GM12878 (cell line): Measurements from ENCODE around the gene GPR18. TPM values are rescaled to one million over a fixed set of nuclear protein-coding genes. Genes with fewer than 3 reads are reported as not detected.
A peak's percentile ranks its signal among the peaks of the same experiment; 100 is the strongest.

Experiments used
- ATAC-seq: fragments of 200-7000 bp; cut with Tn5 transposase; 3 replicates; pipeline ENCODE4 v1.9.1; 2020; ENCODE audit warnings: mild to moderate bottlenecking, moderate library complexity
- BruUV-seq: library from RNA; stranded (reverse); fragments of 400-500 nt; replicated peaks from 2 replicates; lab custom pipeline; 2021; lab: Mats Ljungman, UMichigan
- CTCF ChIA-PET: fragments of 300-600 bp; sonication (Branson Sonifier 250); formaldehyde crosslinking; extraction: SDS; loops from one replicate; lab custom pipeline; 2021; ENCODE audit warnings: inconsistent platforms; lab: Yijun Ruan, JAX
- POLR2A ChIA-PET: fragments of 350-600 bp; formaldehyde crosslinking; extraction: SDS; loops from one replicate; lab custom pipeline; 2021; ENCODE audit warnings: inconsistent platforms; lab: Charles Lee
- RAD21 ChIA-PET: fragments of 300-600 bp; sonication (Branson Sonifier 250); formaldehyde crosslinking; loops from one replicate; lab custom pipeline; 2023; ENCODE audit warnings: antibody characterized with exemption; ENCODE audit not compliant: unreplicated experiment; lab: Charles Lee
- SMC1A ChIA-PET: fragments of 300-600 bp; sonication (Branson Sonifier 250); formaldehyde crosslinking; loops from one replicate; lab custom pipeline; 2023; ENCODE audit not compliant: unreplicated experiment, uncharacterized antibody; lab: Charles Lee
- DNase-seq: peaks from one replicate; pipeline ENCODE4 v3.0.0-alpha.2; 2011; ENCODE audit warnings: low read depth, low spot score
- FAIRE-seq: peaks from 3 replicates; lab custom pipeline; 2011; peaks lifted over from hg19 to GRCh38; lab: Jason Lieb, UNC
- H2AFZ ChIP-seq: 2 replicates; pipeline ENCODE4 v1.6.0; 2011; ENCODE audit warnings: low read depth, low read length, control low read depth; ENCODE audit not compliant: control insufficient read depth
- H3K27ac ChIP-seq: 2 replicates; pipeline ENCODE4 v1.5.1; 2011; ENCODE audit warnings: control low read depth; ENCODE audit not compliant: control insufficient read depth, insufficient read depth
- H3K27me3 ChIP-seq, 2 experiments: replicated peaks in 1 of 2; 2 replicates each; pipeline versions ENCODE4 v1.6.0 to v1.6.1; 2011; ENCODE audit warnings: low read length in 1 of 2; ENCODE audit not compliant: control insufficient read depth in 2 of 2, insufficient read depth in 2 of 2
- H3K36me3 ChIP-seq, 2 experiments: 2 replicates each; pipeline ENCODE4 v1.5.1; 2011; ENCODE audit warnings: low read length in 1 of 2; ENCODE audit not compliant: control insufficient read depth in 2 of 2, insufficient read depth in 2 of 2
- H3K4me1 ChIP-seq: 2 replicates; pipeline ENCODE4 v1.6.1; 2011; ENCODE audit warnings: mild to moderate bottlenecking, low read length, moderate library complexity, mixed read lengths; ENCODE audit not compliant: control insufficient read depth, insufficient read depth
- H3K4me2 ChIP-seq: 2 replicates; pipeline ENCODE4 v1.6.0; 2011; ENCODE audit warnings: control low read depth; ENCODE audit not compliant: control insufficient read depth, insufficient read depth
- H3K4me3 ChIP-seq: fragments of 200-600 bp; sonication (generic); 2 replicates; pipeline ENCODE4 v1.5.1; 2016
- H3K79me2 ChIP-seq: 2 replicates; pipeline ENCODE4 v1.6.0; 2011; ENCODE audit warnings: low read length; ENCODE audit not compliant: control insufficient read depth, insufficient read depth
- H3K9ac ChIP-seq: 2 replicates; pipeline ENCODE4 v1.8.0; 2011; ENCODE audit warnings: low read length, control low read depth, mixed read lengths; ENCODE audit not compliant: control insufficient read depth, insufficient read depth
- H3K9me3 ChIP-seq: replicated peaks from 3 replicates; pipeline ENCODE4 v1.5.1; 2011; ENCODE audit warnings: mild to moderate bottlenecking, low read length; ENCODE audit not compliant: control insufficient read depth, insufficient read depth
- H4K20me1 ChIP-seq: 2 replicates; pipeline ENCODE4 v1.6.0; 2011; ENCODE audit not compliant: control insufficient read depth, insufficient read depth
- BRCA1 ChIP-seq: IDR thresholded peaks from 2 replicates; pipeline ENCODE4 v1.6.1; 2011; ENCODE audit warnings: low read depth, low read length, improper control_type of control experiment
- PML ChIP-seq: IDR thresholded peaks from 2 replicates; pipeline ENCODE4 v1.6.1; 2012; ENCODE audit warnings: low read length, inconsistent platforms
- WRNIP1 ChIP-seq: IDR thresholded peaks from 2 replicates; pipeline ENCODE4 v1.6.1; 2011; ENCODE audit warnings: low read depth, low read length, improper control_type of control experiment, borderline replicate concordance
- ZNF622 ChIP-seq: fragments of 450-650 bp; IDR thresholded peaks from 2 replicates; pipeline ENCODE4 v1.6.1; 2017; ENCODE audit warnings: mild to moderate bottlenecking, inconsistent platforms
- WGBS: methylation state at CpG from one replicate; pipeline ENCODE4 v1.1.6; 2016; ENCODE audit warnings: low lambda C conversion rate; ENCODE audit not compliant: insufficient replicate concordance, insufficient coverage; ENCODE audit errors: missing lambda C conversion rate; 5-methylcytosine and 5-hydroxymethylcytosine counted together
- in situ Hi-C: fragments of 300-500 bp; cut with MboI; formaldehyde crosslinking; loops from 9 replicates; pipeline ENCODE4 v1.14.3; 2018; ENCODE audit warnings: mixed read lengths
- intact Hi-C: fragments of 100-400 bp; cut with micrococcal nuclease; formaldehyde crosslinking; loops from one replicate; pipeline ENCODE4 v1.14.2; 2022; ENCODE audit not compliant: unreplicated experiment
- polyA plus RNA-seq, 11 experiments: library from polyadenylated mRNA; depleted of rRNA in 4 of 11; unstranded in 6 of 11; stranded (reverse) in 5 of 11; fragments of >200 nt; fragmentation: Nextera tagmentation in 4 of 11; fragmentation: Illumina TruSeq in 1 of 11; extraction: Ambion mirVana in 4 of 11; extraction: Trizol in 1 of 11; gene quantifications; 1 replicate in 1 of 11; 2 replicates in 10 of 11; pipeline versions ENCODE4 v1.2.1 to v1.2.3, GENCODE V29; 2011 to 2016; ENCODE audit warnings: inconsistent platforms in 2 of 11, missing spikeins in 2 of 11, low read depth in 1 of 11
- total RNA-seq, 4 experiments: library from RNA; depleted of rRNA in 3 of 4; stranded (reverse); fragments of >200 nt in 3 of 4; fragmentation: Illumina TruSeq in 1 of 4; extraction: Trizol in 1 of 4; gene quantifications; 2 replicates each; pipeline versions ENCODE4 v1.2.1 to v1.2.3, GENCODE V29; 2013 to 2021
- TF ChIP-seq, protein P1 (sequence below): fragments of 450-650 bp; IDR thresholded peaks from 2 replicates; pipeline ENCODE4 v1.6.1; 2018; ENCODE audit warnings: borderline replicate concordance, mild to moderate bottlenecking; ENCODE audit not compliant: partially characterized antibody
- TF ChIP-seq, protein P2 (sequence below): IDR thresholded peaks from 2 replicates; pipeline ENCODE4 v1.6.1; 2011; ENCODE audit warnings: borderline replicate concordance, low read depth, mild to moderate bottlenecking, moderate library complexity, low read length; ENCODE audit not compliant: insufficient read depth, poor library complexity, severe bottlenecking

GPR18 gene
- total and polyA plus RNA-seq, 10 of the 15 experiments (the other 5 are each of a cell fraction or from before 2014, with no cell fraction given), result 3.3 to 12.9 (median 5.2) TPM

DNA sequence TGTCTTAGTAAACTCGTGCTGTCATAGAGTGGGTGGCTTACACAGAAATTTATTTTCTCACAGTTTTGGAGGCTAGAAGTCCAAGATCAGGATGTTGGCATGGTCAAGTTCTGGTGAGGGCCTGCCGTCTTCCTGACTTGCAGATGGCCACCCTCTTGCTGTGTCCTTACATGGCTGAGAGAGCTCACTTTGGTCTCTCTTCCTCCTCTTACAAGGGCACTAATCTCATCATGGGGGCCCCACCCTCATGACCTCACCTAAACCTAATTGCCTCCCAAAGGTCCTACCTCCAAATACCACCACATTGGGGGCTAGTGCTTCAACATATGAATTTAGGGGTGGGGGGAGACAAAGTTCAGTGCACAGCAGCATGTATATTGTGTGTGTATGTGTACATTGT, 14.3 kb upstream of the GPR18 start:
- peaks cover 0 to 2% of the 10 kb centered on the region in 2 experiments; a peak in 2 of 4 replicates for H3K36me3 ChIP-seq
- TF ChIP-seq WRNIP1, result no peak
- TF ChIP-seq ZNF622, result no peak
- TF ChIP-seq, protein P1, sequence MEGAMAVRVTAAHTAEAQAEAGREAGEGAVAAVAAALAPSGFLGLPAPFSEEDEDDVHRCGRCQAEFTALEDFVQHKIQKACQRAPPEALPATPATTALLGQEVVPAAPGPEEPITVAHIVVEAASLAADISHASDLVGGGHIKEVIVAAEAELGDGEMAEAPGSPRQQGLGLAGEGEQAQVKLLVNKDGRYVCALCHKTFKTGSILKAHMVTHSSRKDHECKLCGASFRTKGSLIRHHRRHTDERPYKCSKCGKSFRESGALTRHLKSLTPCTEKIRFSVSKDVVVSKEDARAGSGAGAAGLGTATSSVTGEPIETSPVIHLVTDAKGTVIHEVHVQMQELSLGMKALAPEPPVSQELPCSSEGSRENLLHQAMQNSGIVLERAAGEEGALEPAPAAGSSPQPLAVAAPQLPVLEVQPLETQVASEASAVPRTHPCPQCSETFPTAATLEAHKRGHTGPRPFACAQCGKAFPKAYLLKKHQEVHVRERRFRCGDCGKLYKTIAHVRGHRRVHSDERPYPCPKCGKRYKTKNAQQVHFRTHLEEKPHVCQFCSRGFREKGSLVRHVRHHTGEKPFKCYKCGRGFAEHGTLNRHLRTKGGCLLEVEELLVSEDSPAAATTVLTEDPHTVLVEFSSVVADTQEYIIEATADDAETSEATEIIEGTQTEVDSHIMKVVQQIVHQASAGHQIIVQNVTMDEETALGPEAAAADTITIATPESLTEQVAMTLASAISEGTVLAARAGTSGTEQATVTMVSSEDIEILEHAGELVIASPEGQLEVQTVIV, result no peak
- no peak for TF ChIP-seq PML
- TF ChIP-seq, protein P2, sequence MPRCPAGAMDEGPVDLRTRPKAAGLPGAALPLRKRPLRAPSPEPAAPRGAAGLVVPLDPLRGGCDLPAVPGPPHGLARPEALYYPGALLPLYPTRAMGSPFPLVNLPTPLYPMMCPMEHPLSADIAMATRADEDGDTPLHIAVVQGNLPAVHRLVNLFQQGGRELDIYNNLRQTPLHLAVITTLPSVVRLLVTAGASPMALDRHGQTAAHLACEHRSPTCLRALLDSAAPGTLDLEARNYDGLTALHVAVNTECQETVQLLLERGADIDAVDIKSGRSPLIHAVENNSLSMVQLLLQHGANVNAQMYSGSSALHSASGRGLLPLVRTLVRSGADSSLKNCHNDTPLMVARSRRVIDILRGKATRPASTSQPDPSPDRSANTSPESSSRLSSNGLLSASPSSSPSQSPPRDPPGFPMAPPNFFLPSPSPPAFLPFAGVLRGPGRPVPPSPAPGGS, result no peak
- no peak for TF ChIP-seq BRCA1
- H3K79me2 ChIP-seq, result peaks cover 24% of the 10 kb centered on the region
- ChIA-PET POLR2A (interaction anchor here (0.9 to 1.9 kb wide), 4 partner anchors 18 to 164 kb away, joined by 3 to 8 read pairs (median 4); no protein-coding TSS in a partner anchor), RAD21 (interaction anchor here (1.2 to 12.6 kb wide), 14 partner anchors 10 to 233 kb away, joined by 4 to 338 read pairs (median 62); partner anchors contain the start of gene GPR183), SMC1A (interaction anchor here (0.8 to 14.4 kb wide), 19 partner anchors 10 to 231 kb away, joined by 3 to 306 read pairs (median 69); partner anchors contain the start of genes GPR183, TM9SF2 and UBAC2), CTCF (interaction anchor here (0.8 to 12.3 kb wide), 8 partner anchors 11 to 234 kb away, joined by 3 to 440 read pairs (median 58); partner anchors contain the start of gene UBAC2)
- in situ Hi-C loops, result loop anchor here (5.0 kb wide), 1 partner anchor 165 kb away; no protein-coding TSS in a partner anchor
- no peak overlapping the region for H3K9ac ChIP-seq
- intact Hi-C loops, result no loop called here
- H3K4me3 ChIP-seq, result no peak overlapping the region
- peaks cover 10% of the 10 kb centered on the region; the same call in 2 of the 3 replicates for H3K9me3 ChIP-seq
- H2AFZ ChIP-seq, result no peak overlapping the region
- no peaks in the 10 kb centered on the region for H3K27me3 ChIP-seq
- peaks cover 28% of the 10 kb centered on the region for H3K4me1 ChIP-seq
- ATAC-seq, result no peak
- FAIRE-seq, result no peak
- no TSS peak for BruUV-seq
- 100% methylated on average over 2 of the region's 2 CpGs for WGBS
- H3K4me2 ChIP-seq, result no peak overlapping the region
- peak overlapping the region; percentile 14; the same call in 1 of the 2 replicates for H3K27ac ChIP-seq
- H4K20me1 ChIP-seq, result no peaks in the 10 kb centered on the region
- no peak for DNase-seq
